ENCODE results near the gene SLC7A5. TPM values are rescaled to one million over a fixed set of nuclear protein-coding genes. Genes with fewer than 3 reads are reported as not detected.
"Not testable (repeated sequence)": the region's sequence is repeated elsewhere in the genome, so short reads cannot be mapped to it uniquely, and the experiment has no call there.

Gene SLC7A5
- total and polyA plus RNA-seq, 2 of the 13 experiments (the other 11 are each of a cell fraction or from before 2014, with no cell fraction given) = 79.6 to 155 TPM

- peak; percentile 52; the same call in 1 of the 2 replicates for TF ChIP-seq TOE1 (CRISPR knock-in tag; IDR thresholded peaks at IDR 0.05)
- TF ChIP-seq ZNF543 (CRISPR knock-in tag; IDR thresholded peaks at IDR 0.05) = 0 out of 2 replicates have a peak, but pooled peaks have one; percentile 91
- peak; percentile 27 for TF ChIP-seq SP5 (CRISPR knock-in tag; IDR thresholded peaks at IDR 0.05; ENCODE audit: borderline replicate concordance, low read depth)
- not testable (repeated sequence) for TF ChIP-seq NONO (IDR thresholded peaks at IDR 0.05)
- TF ChIP-seq NONO (CRISPR knock-in tag; conservative IDR thresholded peaks at IDR 0.05) = peak; percentile 53; the same call in 1 of the 2 replicates
- peak; percentile 75 for TF ChIP-seq ZMYM4 (CRISPR knock-in tag; IDR thresholded peaks at IDR 0.05)
- TF ChIP-seq ZNF607 (CRISPR knock-in tag; IDR thresholded peaks at IDR 0.05; ENCODE audit: borderline replicate concordance) = peak; percentile 97
- peak; percentile 84; the same call in 1 of the 2 replicates for TF ChIP-seq DMTF1 (CRISPR knock-in tag; IDR thresholded peaks at IDR 0.05)
- TF ChIP-seq HOXA3 (CRISPR knock-in tag; IDR thresholded peaks at IDR 0.05) = peak; percentile 85
- TF ChIP-seq SATB2 (CRISPR knock-in tag; IDR thresholded peaks at IDR 0.05) = peak; percentile 83; the same call in 1 of the 2 replicates
- peak; percentile 88; the same call in 1 of the 2 replicates for TF ChIP-seq NR1H2 (CRISPR knock-in tag; IDR thresholded peaks at IDR 0.05; ENCODE audit: borderline replicate concordance, low read depth)
- TF ChIP-seq ZBED4 (CRISPR knock-in tag; IDR thresholded peaks at IDR 0.05; ENCODE audit: borderline replicate concordance) = peak; percentile 42; the same call in 1 of the 2 replicates
- TF ChIP-seq ZNF788 (CRISPR knock-in tag; IDR thresholded peaks at IDR 0.05; ENCODE audit: borderline replicate concordance) = peak; percentile 65; the same call in 1 of the 2 replicates
- TF ChIP-seq ZNF670 (CRISPR knock-in tag; IDR thresholded peaks at IDR 0.05; ENCODE audit: borderline replicate concordance) = peak; percentile 71
- peak; percentile 64 for TF ChIP-seq YY1 (IDR thresholded peaks at IDR 0.05; ENCODE audit: insufficient read depth, insufficient replicate concordance, low read depth, low read length)
- TF ChIP-seq KAT7 (CRISPR knock-in tag; IDR thresholded peaks at IDR 0.05; ENCODE audit: borderline replicate concordance) = peak; percentile 96
- TF ChIP-seq ISX (CRISPR knock-in tag; conservative IDR thresholded peaks at IDR 0.05) = 0 out of 2 replicates have a peak, but pooled peaks have one; percentile 73
- 0 out of 2 replicates have a peak, but pooled peaks have one; percentile 22 for TF ChIP-seq HOXD1 (CRISPR knock-in tag; IDR thresholded peaks at IDR 0.05)
- peak; percentile 87; the same call in 1 of the 2 replicates for TF ChIP-seq ZNF782 (CRISPR knock-in tag; IDR thresholded peaks at IDR 0.05; ENCODE audit: borderline replicate concordance)
- peak; percentile 75; the same call in 1 of the 2 replicates for TF ChIP-seq ZNF704 (CRISPR knock-in tag; IDR thresholded peaks at IDR 0.05; ENCODE audit: borderline replicate concordance)
- peak; percentile 50; the same call in 1 of the 2 replicates for TF ChIP-seq ATF3 (CRISPR knock-in tag; IDR thresholded peaks at IDR 0.05)
Observed at GRCh38 chr16:87869061-87869878, at the start of gene SLC7A5 (continued).
